GM21381 (cell line): ENCODE measurements around the gene ZNF248.
A peak's percentile ranks its signal among the peaks of the same experiment; 100 is the strongest.
"Not testable (repeated sequence)": the region's sequence is repeated elsewhere in the genome, so short reads cannot be mapped to it uniquely, and the experiment has no call there.

ENCODE experiments used
- ATAC-seq: cut with Tn5 transposase; IDR thresholded peaks from one replicate; pipeline ENCODE4 v1.9.1; 2021; ENCODE audit warnings: mild to moderate bottlenecking, moderate library complexity; ENCODE audit not compliant: unreplicated experiment

ZNF248 gene

DNA sequence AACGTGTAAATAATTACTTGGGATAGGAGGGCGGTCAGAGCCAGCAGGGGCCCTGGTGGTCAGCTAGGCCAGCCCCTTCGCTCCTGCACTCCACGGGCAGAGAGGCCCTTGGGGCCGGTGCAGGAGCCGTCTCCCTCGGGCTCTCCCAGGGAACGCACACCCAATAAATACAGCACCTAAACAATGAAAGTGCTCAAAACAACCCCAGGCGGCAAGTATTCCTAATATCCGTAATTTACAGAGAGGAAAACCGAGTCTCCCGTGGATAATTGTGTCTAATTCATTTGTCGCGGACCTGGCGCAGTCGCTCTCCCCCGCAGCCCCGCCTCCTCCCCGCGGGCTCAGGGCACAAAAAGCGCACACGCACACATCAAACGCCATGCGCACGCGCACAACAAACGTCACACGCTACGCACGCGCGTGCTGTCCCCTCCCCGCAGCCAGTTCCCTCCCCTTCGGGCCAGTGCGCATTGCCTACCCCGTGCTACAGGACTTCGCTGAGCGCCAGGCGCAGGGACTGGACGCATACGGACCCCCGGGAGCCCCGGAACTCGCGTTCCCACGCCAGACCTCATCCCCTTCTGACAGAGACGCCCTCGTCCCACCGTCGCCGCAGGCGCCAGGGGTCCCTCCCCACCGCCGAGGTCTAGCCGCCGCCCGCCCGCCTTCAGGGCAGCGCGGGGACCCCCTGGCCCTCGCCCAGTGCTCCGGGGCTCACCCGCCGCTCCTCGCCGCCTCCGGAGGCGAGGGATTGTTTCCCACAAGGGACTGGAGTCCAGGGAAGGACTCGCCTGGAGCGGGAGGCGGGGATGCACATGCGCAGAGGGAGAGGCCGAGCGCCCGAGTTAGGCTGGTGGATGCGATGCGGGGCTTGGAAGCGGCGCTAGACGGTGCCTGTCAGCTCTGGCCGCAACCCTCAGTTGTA is at the start of gene ZNF248:
Gene ZNF248 (minus strand): TSS at position 324 of the 925 bp plus-strand sequence. CDS start 1,300 bp downstream, outside the sequence.
- ATAC-seq = peak; percentile 94

DNA sequence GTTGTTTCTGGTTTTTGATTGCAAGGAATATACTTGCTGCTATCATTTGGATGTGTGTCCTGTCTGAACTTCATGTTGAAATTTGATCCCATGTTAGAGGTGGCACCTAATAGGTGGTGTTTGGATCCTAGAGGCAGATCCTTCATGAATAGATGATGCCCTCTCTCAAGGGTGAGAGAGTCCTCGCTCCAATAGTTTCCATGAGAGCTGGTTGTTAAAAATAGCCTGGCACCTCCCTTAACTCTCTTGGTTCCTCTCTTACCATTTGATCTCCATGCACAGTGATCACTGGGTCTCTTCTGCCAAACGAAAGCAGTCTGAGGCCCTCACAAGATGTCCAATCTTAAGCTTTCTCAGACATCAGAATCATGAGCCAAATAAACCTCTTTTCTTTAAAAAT is 49.0 kb upstream of the ZNF248 start:
- no peak for ATAC-seq

DNA sequence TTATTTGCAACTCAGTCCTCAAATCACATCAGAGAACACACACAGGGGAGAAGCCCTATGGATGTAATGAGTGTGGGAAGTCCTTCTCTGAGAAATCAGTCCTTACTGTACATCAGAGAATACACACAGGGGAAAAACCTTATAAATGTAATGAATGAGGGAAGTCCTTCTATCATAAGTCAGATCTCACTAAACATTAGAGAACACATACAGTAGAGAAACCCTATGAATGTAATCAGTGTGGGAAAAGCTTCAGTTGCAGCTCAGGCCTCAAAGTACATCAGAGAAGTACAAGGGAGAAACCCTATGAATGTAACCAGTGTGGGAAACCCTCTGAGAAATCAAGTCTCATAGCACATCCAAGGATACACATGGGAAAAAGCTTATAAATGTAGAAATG is 39.0 kb upstream of the ZNF248 start:
- no peak for ATAC-seq

DNA sequence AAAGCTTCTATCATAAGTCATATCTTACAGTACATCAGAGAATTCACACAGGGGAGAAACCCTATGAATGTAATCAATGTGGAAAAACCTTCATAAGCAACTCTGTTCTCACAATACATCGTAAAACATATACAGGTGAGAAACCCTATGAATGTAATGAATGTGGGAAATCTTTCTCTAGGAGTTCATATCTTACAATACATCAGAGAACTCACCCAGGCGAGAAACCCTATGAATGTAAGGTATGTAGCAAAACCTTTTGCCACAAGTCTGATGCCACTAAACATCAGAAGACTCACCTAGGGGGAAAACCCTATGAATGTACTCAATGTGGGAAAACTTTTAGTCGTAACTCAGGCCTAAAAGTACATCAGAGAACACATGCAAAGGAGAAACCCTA is 38.3 kb upstream of the ZNF248 start:
- no peak for ATAC-seq

DNA sequence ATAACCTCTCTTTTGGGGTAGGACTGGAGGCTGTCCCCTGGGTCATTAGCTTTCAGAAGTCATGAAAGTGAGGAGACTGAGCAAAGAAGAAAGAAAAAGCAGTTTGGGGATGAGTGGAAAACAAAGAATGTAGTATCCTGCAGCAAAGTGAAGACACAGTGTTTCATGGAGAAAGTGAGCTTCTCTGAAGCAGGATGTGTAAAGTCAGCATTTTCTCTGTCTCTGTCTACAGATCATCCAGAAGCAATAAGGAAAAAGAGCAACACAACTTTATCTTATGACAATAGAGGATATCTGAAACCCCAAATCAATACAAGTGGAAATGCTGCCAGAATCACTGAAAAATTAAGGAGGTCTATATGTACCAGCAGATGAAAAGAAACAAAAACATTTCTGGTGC is 28.4 kb upstream of the ZNF248 start:
- ATAC-seq = no peak

DNA sequence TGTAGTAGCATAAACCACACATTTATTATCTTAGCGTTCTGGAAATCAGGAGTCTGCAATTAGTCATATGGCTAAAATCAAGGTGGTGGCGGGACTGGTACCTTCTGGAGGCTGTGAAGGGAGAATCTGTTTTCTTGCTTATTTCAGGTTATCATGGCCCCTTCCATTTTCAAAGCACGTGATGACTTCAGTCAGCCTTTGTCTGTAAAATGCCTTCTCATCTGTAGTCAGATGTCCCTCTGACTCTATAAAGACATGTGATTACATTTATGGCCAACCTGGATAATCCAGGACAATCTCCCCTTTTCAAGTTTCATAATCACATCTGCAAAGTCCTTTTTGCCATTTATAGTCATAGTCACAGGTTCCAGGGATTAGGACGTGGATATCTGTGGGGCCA is 15.5 kb upstream of the ZNF248 start:
- no peak for ATAC-seq

DNA sequence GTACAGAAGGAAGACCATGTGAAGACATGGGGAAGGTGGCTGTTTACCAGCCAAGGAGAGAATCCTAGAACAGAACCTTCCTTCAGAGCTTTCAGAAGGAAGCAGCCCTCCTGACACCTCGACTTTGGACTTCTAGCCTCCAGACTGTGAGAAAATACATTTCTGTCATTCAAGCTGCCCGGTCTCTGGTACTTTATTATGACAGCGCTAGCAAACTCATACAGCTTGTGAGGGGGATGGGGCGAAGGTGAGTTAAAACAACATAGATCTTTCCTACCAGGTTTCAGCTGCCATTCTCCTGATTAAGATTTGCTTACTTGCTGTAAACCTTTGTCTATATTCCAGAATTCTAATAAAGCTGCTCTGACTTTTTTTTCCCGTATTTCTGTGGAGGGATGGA is 14.9 kb upstream of the ZNF248 start:
- no peak for ATAC-seq

DNA sequence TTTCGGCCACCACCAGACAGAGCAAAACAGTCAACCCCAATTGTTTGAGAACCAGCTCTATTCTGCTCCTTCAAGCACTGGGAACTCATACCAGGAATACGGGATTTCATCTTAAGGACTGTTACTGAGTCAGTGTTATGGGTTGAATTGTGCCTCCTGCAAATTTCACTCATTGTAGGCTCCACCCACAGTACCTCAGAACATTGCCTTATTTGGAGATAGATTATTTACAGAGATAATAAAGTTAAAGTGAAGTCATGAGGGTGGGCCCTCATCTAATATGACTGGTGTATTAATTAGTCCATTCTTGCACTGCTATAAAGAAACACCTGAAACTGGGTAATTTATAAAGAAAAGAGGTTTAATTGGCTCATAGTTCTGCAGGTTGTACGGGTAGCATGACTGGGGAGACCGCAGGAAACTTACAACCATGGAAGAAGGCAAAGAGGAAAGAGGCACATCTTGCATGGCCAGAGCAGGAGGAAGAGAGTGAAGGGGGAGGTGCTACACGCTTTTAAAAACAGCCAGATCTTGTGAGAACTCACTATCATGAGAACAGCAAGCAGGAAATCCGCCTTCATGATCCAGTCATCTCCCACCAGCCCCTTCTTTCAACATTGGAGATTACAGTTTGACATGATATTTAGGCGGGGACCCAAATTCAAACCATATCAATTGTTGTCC is 14.3 kb upstream of the ZNF248 start:
- no peak for ATAC-seq

DNA sequence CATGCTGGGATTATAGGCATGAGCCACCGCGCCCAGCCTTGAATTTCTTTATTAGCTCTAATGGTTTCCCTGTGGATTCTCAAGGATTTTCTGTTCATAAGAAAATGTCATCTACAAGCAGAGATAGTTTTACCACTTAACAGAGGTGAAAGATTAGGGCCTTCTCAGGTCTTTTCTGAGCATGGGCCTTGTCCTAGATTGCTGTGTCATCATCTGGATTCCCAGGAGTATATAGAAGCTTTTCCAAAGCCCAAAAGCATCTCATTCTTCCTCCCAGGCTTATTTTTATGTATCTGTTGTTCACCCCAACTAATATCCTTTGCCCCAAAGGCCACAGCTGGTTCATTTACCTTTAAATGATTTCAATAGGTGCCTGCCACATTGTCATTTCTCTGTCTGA is 13.7 kb upstream of the ZNF248 start:
- no peak for ATAC-seq

DNA sequence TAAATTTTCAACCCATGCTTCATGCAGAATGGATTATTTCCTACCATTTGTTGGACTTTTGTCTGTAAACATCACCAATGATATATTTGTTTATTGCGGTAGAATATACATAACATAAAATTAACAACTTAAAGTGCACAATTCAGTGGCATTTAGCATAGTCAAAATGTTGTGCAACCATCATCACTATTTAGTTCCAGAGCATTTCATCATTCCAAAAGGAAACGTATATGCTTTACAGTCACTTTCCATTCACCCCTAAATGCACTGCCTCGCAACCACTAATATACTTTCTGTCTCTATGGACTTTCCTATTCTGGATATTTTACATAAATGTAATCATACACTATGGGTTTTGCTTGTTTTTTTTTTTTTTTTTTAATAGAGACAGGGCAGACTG is 11.4 kb upstream of the ZNF248 start:
- ATAC-seq = no peak

DNA sequence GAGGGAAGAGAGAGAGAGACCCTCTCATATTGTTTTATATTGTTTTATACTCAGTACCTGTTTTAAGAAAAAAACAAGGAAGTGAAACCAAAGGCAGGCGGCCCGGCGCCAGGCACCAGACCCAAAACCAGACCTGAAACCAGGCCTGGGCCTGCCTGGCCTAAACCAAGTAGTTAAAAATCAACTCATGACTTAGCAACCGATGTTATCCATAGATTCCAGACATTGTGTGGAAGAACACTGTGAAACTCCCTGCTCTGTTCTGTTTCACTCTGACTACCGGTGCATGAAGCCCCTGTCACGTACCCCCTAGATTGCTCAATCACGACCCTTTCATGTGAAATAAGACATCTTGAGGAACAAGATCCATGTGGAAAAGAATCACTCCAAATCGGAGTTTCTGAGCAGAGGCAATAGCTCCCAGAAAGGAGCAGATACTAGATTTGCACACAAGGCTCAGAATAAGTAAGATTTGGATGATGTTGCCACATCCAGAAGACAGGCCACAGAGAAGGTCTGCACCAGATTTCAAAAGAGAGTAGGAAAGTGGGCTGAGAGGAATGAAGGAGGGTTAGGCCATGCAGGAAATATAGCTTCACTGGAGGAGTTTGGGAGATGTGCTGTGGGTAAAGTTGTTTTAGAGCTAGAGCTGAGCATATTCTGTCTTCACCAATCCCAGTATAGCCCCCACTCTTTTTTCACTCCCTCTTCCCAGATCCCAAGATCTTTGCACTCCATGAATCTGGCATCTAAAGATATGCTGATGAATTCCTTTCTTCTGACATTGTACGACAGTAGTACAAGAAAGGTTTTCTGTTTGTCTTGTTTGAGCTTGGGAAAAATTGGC is 8.8 kb upstream of the ZNF248 start:
- no peak for ATAC-seq

DNA sequence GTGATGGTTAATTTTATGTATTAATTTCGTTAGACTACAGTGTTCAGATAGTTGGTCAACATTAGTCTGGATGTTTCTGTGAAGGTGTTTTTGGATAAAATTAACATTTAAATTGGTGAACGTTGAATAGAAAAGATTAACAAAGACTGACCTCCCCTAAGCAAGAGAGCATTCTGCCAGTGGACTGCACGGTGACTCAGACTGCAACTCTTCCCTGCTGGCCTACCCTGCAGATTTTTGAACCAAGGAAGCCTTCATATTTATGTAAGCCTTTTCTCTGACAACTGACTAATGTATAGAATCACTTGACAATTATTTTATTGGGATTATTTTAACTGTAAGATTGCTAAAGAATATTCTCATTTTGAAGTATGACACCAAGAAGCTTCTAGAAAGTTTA is 7.9 kb upstream of the ZNF248 start:
- ATAC-seq = no peak

DNA sequence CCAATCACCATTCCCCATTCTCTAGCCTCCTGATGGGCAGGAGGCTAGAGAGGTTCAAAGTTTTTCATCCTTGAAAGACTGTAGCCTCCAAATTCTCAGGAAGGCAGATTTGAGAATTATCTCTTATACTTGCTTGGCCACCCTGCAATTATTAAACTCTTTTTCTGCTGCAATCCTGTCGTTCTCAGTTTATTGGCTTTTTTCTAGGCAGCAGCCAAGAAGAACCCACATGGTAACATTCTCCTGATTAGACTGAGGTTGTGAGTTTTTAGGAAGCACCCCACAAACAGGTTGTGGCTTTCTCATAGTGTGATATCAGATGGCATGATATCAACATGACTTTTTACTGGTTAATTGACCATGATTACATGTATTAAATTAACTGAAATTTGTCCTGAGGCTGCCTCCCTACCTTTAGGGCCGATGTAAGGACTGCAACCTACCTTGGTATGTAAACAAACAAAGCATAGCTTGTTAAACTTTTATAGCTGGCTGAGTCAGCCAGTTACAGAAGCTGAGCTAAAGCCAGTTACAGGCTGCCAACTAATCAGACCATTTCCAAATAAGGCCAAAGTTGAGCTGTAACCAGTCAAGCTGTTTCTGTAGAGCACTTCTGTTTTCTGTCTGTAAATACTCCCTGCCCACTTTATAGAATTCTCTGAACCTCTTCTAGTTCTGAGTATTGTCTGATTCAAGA is 3.2 kb upstream of the ZNF248 start:
- ATAC-seq = no peak

DNA sequence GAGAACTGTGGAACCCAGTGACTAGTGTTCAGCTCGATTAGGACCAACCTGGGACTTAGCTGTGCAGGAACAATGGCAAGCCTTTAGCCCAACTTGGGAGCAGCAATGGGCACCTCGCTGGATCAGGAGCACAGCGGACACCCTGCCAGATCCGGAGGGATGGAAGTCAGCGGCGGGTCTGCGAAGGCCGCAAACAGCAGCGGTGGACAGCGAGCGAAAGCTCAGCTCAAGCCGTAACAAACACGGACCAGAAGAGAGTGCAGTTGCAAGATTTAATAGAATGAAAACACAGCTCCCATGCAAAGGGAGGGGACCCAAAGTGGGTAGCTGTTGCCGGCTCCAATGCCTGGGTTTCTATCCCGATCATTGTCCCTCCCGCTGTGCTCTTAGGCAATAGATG is 1.9 kb upstream of the ZNF248 start:
- not testable (repeated sequence) for ATAC-seq

DNA sequence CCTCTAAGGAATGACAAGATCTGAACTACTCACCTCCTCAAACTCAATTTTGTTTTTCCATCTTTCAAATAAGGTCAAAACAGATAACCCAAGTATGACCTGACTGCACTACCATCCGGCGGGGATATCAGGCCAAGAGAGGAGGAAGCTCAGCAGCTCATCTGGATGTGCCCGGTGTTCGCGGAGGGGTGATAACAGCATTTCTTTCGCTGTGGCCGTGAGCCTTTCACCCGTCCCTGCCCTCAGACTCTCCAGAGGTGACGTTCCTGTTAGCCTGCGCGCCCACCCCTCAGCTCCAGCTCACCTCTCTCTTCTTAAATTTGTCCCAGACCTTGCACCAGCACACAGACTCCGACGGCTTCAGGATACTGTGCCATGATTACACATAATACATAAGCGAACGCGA is 526 bp downstream of the ZNF248 start:
- ATAC-seq = peak; percentile 21

DNA sequence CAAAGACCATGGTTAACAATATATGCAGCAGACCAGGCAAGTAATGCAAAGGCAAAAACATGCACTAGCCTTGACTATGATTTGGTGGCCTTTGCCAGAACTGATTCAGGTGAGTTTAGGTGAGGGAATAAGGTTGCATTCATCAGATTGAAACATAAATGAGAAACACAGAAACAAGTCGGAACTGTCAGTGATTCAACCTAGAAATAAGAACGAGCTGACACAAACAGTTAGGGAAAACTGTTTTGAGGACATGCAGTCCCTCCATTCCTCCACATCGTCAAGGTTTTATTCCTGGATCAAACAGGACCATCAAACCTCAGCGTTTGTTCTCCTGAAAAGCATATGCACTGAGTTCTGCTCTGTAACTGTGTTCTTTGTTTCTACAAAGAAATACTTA is 1.8 kb downstream of the ZNF248 start:
- no peak for ATAC-seq

DNA sequence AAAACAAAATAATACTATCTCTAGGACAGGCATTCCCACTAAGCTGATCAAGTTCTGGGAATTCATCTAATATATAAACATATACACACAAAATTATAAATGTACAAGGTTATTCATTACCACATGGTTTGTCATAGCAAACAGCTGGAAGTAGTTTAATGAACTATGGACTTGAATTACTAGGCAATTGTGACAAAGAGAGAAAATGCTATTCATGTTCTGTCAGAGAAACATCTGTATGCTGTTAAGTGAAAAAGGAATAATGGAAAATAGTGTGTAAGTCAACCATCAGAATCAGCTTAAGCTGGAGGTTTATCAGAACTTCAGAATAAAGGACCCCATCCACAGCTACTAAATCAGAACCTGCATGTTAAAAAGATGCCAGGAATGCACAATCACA is 2.8 kb downstream of the ZNF248 start:
- ATAC-seq = no peak

DNA sequence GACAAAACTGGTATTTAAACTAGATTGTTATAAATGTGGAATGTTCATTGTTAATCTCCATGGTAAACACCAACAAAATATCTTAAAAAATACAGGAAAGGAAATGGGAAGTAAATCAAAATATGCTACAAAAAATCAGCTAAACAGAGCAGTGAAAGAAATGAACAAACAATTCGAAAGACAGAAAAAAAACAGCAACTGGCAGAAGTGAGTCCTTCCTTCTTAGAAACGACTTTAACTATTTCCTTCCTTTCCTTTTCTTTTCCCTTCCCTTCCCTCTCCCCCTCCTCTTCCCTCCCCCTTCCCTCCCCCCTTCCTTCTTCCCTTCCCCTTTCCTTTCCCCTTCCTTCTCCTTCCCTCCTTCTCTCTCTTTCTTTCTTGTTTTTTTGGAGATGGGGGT is 12.8 kb downstream of the ZNF248 start:
- no peak for ATAC-seq

DNA sequence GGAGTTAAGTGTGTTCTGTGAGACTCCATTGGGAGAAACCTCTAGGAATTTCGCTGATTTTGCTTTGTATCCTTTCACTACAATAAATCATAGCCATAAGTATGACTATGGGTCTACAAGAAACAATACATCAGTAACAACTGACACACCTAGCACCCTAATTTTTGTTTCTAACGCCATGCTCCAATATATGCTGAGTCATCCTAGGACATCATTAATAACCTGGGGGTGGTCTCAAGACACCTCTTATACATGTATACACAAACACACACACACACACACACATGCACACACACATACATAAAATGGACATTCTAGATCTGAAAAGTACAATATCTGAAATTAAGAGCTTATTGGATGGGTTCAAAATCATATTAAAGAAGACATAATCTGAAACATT is 18.2 kb downstream of the ZNF248 start:
- ATAC-seq = no peak

DNA sequence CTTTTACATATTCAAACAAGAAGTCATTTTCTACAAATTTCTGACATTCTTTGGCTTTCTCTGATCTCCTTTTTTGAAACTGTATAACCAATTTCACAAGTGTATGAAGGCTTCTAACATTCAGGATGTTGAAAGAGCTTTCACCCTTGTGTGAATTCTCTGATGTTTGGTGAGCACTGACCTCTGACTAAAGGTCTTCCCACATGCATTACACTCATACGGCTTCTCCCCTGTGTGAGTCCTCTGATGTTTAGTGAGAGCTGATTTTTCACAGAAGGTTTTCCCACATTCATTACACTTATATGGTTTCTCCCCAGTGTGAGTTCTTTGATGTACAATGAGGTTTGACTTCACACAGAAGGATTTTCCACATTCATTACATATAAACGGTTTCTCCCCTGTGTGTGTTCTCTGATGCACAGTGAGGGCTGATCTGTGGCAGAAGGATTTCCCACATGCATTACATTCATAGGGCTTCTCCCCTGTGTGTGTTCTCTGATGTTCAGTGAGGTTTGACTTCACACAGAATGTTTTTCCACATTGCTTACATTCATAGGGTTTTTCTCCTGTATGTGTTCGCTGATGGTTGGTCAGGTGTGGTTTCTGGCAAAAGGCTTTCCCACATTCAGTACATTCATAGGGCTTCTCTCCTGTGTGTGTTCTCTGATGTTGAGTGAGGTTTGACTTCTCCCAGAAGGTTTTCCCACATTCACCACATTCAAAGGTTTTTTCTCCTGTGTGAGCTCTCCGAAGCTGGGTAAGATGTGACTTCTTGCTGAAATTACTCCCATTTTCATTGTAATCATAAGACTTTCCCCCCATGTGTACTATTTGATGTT is 25.7 kb downstream of the ZNF248 start:
- ATAC-seq = no peak
